ENCODE data around the gene PHF23.

The PHF23 gene

DNA sequence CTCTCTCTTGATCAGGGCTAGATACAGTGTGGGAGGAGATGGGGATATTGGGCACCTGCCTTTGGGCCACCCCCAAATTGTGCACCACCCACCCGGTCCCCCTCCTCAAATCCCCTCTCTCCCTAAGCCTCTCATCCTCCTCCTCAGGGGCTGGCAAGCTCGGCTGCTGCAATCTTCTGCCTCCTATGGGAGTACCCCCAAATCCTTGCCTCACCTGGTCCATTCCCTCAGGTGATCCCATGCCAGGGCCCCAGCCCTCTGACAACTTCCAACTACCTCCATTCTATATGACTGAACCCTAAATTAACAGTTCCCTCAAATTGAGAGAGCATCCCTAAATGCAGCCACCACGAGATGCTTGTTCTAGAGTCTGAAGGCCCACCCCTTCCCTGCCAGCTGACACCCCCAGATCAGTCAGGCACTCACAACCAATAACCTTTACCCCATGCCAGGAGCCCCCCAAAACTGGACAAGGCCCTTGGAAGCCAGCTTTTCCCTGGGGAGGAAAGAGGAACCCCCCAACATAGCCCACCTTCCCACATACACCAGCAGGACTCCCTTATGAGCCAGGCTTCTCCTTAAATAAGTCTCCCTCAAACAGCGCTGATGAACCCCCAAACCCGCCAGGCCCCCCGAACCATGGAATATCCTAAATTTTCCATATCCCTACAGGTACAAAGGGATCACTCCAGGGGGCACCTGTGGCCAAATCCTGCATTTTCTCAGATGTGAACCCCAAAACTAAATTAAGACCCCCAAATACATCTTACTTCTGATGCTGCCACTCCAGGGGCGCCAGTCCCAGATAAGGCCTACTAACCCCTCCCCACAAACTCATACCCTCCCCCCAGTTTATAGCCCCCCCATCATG, 22.8 kb downstream of the PHF23 start:
- no peak for TF ChIP-seq Cebpa-rat (IDR thresholded peaks at IDR 0.05)
- Histone ChIP-seq H3K4me2 (peak overlapping the region; percentile 94 to 100 (median 99)), H3K4me3 (peak overlapping the region; percentile 57 to 82 (median 70))

GRCh38 chr17:7215652-7216180, 23.5 kb downstream of the PHF23 start:
- H3K4me2 ChIP-seq = peak overlapping the region; percentile 94 to 100 (median 99)
- peak overlapping the region in 9 of 11 experiments; percentile 60 to 87 (median 80); a peak in 18 of 22 replicates for H3K27ac ChIP-seq
- no peaks in the 10 kb centered on the region for H3K27me3 ChIP-seq
- peaks cover 12 to 65% (median 37%) of the 10 kb centered on the region in 11 experiments; a peak in 20 of 22 replicates for H4K20me1 ChIP-seq
- peak overlapping the region; percentile 57 to 82 (median 70) for H3K4me3 ChIP-seq
- H3K4me1 ChIP-seq = peaks cover 53 to 78% (median 69%) of the 10 kb centered on the region in 10 experiments
- H3K36me3 ChIP-seq = peaks cover 0 to 4% (median 0%) of the 10 kb centered on the region in 11 experiments; a peak in 1 of 22 replicates
- H3K9me3 ChIP-seq (replicated peaks in 1 of 11) = no peaks in the 10 kb centered on the region
- peak overlapping the region; percentile 68 to 82 (median 80) for H3K9ac ChIP-seq
- no peak for TF ChIP-seq Cebpa-rat (IDR thresholded peaks at IDR 0.05)

More for the DNA sequence above, 22.8 kb downstream of the PHF23 start:
- peaks cover under 1 to 7% (median 4%) of the 10 kb centered on the region in 11 experiments; a peak in 17 of 22 replicates for H3K36me3 ChIP-seq
- peaks cover 13 to 66% (median 40%) of the 10 kb centered on the region in 11 experiments; a peak in 20 of 22 replicates for H4K20me1 ChIP-seq
- peak overlapping the region; percentile 68 to 82 (median 80) for H3K9ac ChIP-seq
- peak overlapping the region in 10 of 11 experiments; percentile 35 to 74 (median 60); a peak in 19 of 22 replicates for H3K27ac ChIP-seq
- H3K27me3 ChIP-seq = no peaks in the 10 kb centered on the region
- H3K4me1 ChIP-seq = peaks cover 60 to 81% (median 73%) of the 10 kb centered on the region in 10 experiments
- no peaks in the 10 kb centered on the region for H3K9me3 ChIP-seq (replicated peaks in 1 of 11)

- Histone ChIP-seq H3K9me3 (replicated peaks in 1 of 11) (no peaks in the 10 kb centered on the region), H3K4me3 (peak overlapping the region; percentile 53 to 82 (median 64)), H3K27me3 (no peaks in the 10 kb centered on the region), H3K4me1 (peaks cover 54 to 73% (median 67%) of the 10 kb centered on the region in 10 experiments), H3K27ac (peak overlapping the region in 9 of 11 experiments; percentile 60 to 87 (median 80); a peak in 19 of 22 replicates), H3K9ac (peak overlapping the region; percentile 28 to 79 (median 71); a peak in 20 of 22 replicates), H3K36me3 (peaks cover 0 to 7% (median 0%) of the 10 kb centered on the region in 11 experiments; a peak in 3 of 22 replicates), H3K4me2 (peak overlapping the region; percentile 94 to 100 (median 99)), H4K20me1 (peaks cover 16 to 65% (median 42%) of the 10 kb centered on the region in 11 experiments; a peak in 19 of 22 replicates)
- no peak for TF ChIP-seq Cebpa-rat (IDR thresholded peaks at IDR 0.05)
These were observed 24.1 kb downstream of the PHF23 start for GRCh38 chr17:7215136-7215638.

- peaks cover 16 to 69% (median 48%) of the 10 kb centered on the region in 11 experiments; a peak in 19 of 22 replicates for H4K20me1 ChIP-seq
- H3K4me1 ChIP-seq = peaks cover 58 to 73% (median 66%) of the 10 kb centered on the region in 10 experiments
- H3K27ac ChIP-seq = peak overlapping the region; percentile 38 to 87 (median 80); a peak in 21 of 22 replicates
- no peak for TF ChIP-seq Cebpa-rat (IDR thresholded peaks at IDR 0.05)
- H3K4me3 ChIP-seq = peak overlapping the region; percentile 53 to 82 (median 64)
- peaks cover 0 to 10% (median 0%) of the 10 kb centered on the region in 11 experiments; a peak in 4 of 22 replicates for H3K36me3 ChIP-seq
- H3K9me3 ChIP-seq (replicated peaks in 1 of 11) = no peaks in the 10 kb centered on the region
- H3K9ac ChIP-seq = peak overlapping the region; percentile 58 to 79 (median 71); a peak in 21 of 22 replicates
- H3K27me3 ChIP-seq = no peaks in the 10 kb centered on the region
- peak overlapping the region; percentile 94 to 100 (median 99) for H3K4me2 ChIP-seq
These were observed 24.7 kb downstream of the PHF23 start for GRCh38 chr17:7214300-7215135.

DNA sequence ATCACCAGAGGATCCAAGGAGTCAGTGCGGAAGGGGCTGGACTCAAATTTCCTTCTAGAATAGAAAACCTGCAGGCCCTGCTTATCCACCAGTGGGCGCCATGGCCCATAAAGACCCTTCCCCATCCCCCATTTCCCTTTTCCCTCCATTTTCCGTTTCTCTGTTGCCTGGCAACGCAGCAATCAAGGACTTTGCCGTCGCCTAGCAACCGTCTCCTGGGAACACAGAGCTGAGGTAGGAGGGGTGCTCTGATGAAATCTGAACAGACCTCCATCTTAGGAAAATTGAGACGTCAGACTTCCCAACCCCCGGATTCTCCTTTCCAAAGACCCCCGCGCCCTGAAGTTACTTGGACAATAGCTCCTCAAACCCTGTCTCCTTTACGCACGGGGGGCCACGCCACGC, 25.4 kb downstream of the PHF23 start:
- H3K4me2 ChIP-seq = peak overlapping the region; percentile 79 to 100 (median 99)
- H3K9ac ChIP-seq = peak overlapping the region in 10 of 11 experiments; percentile 58 to 79 (median 72); a peak in 21 of 22 replicates
- H3K9me3 ChIP-seq (replicated peaks in 1 of 11) = no peaks in the 10 kb centered on the region
- peaks cover 58 to 73% (median 62%) of the 10 kb centered on the region in 10 experiments for H3K4me1 ChIP-seq
- peak overlapping the region; percentile 52 to 82 (median 64) for H3K4me3 ChIP-seq
- TF ChIP-seq Cebpa-rat (IDR thresholded peaks at IDR 0.05) = peak in 2 of 11 experiments; percentile 33 to 50; a peak in 3 of 22 replicates
- peaks cover 0 to 16% (median 0%) of the 10 kb centered on the region in 11 experiments; a peak in 6 of 22 replicates for H3K36me3 ChIP-seq
- peak overlapping the region; percentile 38 to 87 (median 80); a peak in 21 of 22 replicates for H3K27ac ChIP-seq
- H3K27me3 ChIP-seq = no peaks in the 10 kb centered on the region
- H4K20me1 ChIP-seq = peaks cover 16 to 76% (median 55%) of the 10 kb centered on the region in 11 experiments; a peak in 19 of 22 replicates

GRCh38 chr17:7211491-7212273, 27.6 kb downstream of the PHF23 start:
- Histone ChIP-seq H4K20me1 (peaks cover 20 to 97% (median 71%) of the 10 kb centered on the region in 11 experiments; a peak in 19 of 22 replicates), H3K9me3 (replicated peaks in 1 of 11) (no peaks in the 10 kb centered on the region), H3K4me1 (peaks cover 44 to 75% (median 65%) of the 10 kb centered on the region in 10 experiments), H3K4me2 (peak overlapping the region; percentile 21 to 99 (median 63); a peak in 21 of 22 replicates), H3K27ac (peak overlapping the region in 2 of 11 experiments; percentile 25 to 45; a peak in 2 of 22 replicates), H3K27me3 (no peaks in the 10 kb centered on the region), H3K9ac (peak overlapping the region in 7 of 11 experiments; percentile 20 to 46 (median 36); a peak in 9 of 22 replicates), H3K36me3 (peaks cover 0 to 25% (median 0%) of the 10 kb centered on the region in 11 experiments; a peak in 6 of 22 replicates), H3K4me3 (no peak overlapping the region)
- TF ChIP-seq Cebpa-rat (IDR thresholded peaks at IDR 0.05) = no peak

Measured in BLaER1 treated with 17β-estradiol and CSF1 and Interleukin-3, amounts not matched to agents 10 nM and 100 nM (cell line).